Transverse colon (tissue), 3 donors: ENCODE results near the gene MCF2L2.

ENCODE experiments used
- POLR2A ChIP-seq: fragments of 450-650 bp; IDR thresholded peaks from one replicate; pipeline ENCODE4 v1.6.1; 2016; ENCODE audit warnings: antibody characterized with exemption, mild to moderate bottlenecking, moderate library complexity
- TF ChIP-seq, protein P1 (sequence below), 5 experiments: fragments of 200-600 bp in 3 of 5; fragments of 450-650 bp in 2 of 5; sonication (generic) in 3 of 5; IDR thresholded peaks; 1 replicate in 2 of 5; 2 replicates in 3 of 5; pipeline ENCODE4 v1.5.1; 2016 to 2017; ENCODE audit warnings: antibody characterized with exemption in 5 of 5, inconsistent platforms in 3 of 5, mild to moderate bottlenecking in 2 of 5, moderate library complexity in 1 of 5

DNA sequence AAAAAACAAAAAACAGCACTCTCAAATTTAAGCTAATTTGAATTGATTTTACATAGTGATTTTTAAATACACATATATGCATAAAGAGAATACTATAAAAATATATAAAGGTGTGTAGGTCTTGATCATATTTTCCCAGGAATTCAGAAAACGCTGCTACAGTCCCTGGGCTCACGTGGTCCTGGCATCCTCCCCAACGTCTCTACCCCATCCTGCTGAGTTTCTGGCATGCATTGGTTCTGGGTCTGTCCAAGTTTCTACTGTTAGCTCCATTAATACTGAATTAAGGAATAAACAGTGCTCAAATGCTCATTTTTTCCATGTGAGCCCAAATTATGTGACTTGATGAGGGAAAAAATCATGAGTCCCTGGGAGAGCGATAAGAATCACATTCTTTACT is 233.2 kb downstream of the MCF2L2 start:
- no peak for TF ChIP-seq POLR2A
- TF ChIP-seq, protein P1, sequence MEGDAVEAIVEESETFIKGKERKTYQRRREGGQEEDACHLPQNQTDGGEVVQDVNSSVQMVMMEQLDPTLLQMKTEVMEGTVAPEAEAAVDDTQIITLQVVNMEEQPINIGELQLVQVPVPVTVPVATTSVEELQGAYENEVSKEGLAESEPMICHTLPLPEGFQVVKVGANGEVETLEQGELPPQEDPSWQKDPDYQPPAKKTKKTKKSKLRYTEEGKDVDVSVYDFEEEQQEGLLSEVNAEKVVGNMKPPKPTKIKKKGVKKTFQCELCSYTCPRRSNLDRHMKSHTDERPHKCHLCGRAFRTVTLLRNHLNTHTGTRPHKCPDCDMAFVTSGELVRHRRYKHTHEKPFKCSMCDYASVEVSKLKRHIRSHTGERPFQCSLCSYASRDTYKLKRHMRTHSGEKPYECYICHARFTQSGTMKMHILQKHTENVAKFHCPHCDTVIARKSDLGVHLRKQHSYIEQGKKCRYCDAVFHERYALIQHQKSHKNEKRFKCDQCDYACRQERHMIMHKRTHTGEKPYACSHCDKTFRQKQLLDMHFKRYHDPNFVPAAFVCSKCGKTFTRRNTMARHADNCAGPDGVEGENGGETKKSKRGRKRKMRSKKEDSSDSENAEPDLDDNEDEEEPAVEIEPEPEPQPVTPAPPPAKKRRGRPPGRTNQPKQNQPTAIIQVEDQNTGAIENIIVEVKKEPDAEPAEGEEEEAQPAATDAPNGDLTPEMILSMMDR (IDR thresholded peaks at IDR 0.05), result no peak
